Measurements from ENCODE around the gene SCN1A.
"Not testable (repeated sequence)": the region's sequence is repeated elsewhere in the genome, so short reads cannot be mapped to it uniquely, and the experiment has no call there.

Gene SCN1A

DNA sequence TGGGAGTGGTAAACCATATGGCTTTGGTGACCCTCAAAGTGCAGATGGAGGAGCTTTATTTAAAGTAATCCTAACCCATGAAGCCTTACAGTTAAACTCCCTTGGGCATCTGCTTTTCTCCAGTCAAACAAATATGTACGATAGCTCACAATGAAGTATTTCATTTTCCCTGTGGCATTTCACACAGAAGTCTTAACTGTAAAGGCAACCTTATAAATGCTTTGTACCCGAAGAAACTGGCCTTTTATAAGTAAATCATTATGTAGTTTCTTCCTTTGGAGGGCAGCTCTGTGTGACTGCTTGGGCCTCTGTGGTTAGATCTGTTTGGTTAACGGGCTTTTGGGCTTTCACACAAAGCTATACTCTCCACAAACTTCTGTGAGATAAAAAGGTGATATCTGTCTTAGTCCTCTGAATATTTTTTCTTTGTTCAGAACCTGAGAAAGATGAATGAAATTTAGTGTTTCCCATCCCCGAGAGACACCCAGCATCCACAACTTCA is 46.6 kb downstream of the SCN1A start:
- no peak for DNase-seq

DNA sequence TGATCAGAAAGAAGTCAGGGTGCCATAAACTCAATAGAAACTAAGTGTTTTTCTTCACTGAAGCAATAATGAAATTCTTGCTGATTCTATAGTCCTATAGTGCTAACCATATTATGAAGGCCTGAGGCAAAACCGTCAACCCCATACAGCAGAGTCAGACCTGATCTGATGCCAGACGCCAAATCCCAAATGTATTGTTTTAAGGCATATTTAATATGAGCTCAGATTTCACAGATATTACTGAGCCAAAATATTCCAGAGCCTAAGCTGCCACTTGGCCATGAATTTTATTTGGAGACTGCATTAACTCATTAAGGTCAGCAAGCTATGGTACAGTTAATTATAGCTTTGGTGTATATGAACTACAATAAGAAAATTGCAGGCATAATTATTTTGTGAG is 53.4 kb downstream of the SCN1A start:
- no peak for DNase-seq

- DNase-seq: no peak
These were observed 53.8 kb downstream of the SCN1A start for GRCh38 chr2:166074011-166074410.

- no peak for DNase-seq
These were observed 57.6 kb downstream of the SCN1A start for GRCh38 chr2:166070231-166070630.

GRCh38 chr2:166068981-166069380 is 58.8 kb downstream of the SCN1A start:
- DNase-seq: no peak

- no peak for DNase-seq
These were observed 60.6 kb downstream of the SCN1A start for GRCh38 chr2:166067229-166067628.

GRCh38 chr2:166060191-166060590 is 67.6 kb downstream of the SCN1A start:
- DNase-seq: no peak

GRCh38 chr2:166057370-166058164 is 70.3 kb downstream of the SCN1A start:
- no peak for DNase-seq

DNA sequence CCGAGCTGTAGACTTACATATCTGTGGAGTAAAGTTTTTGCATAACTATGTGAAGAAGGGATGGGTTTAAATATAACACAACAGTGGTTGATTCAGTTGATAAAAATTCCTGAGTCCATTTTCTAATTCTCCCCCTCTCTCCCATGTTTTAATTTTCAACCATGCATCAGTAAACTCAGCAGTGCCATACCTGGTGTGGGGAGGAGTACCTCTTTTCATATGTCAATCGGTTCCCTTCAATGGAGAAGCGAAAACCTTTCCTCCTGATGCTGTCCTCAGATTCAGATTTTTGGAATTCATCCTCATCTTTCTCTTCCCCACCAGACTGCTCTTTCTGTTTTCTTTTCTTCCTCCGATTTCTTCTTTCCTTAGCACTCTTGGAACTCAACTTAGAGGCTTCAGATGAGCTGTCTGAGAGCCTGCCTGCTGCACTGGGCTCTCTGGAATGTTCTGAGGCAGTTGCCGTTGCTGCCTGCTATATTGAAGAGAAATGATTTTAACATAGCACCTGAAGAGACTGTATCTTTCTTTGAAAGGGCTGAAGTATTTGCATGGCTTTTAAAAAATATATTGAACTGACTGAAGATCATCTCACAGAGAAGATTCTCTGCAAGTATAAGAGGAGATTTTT is 82.9 kb downstream of the SCN1A start:
- no peak for DNase-seq

DNA sequence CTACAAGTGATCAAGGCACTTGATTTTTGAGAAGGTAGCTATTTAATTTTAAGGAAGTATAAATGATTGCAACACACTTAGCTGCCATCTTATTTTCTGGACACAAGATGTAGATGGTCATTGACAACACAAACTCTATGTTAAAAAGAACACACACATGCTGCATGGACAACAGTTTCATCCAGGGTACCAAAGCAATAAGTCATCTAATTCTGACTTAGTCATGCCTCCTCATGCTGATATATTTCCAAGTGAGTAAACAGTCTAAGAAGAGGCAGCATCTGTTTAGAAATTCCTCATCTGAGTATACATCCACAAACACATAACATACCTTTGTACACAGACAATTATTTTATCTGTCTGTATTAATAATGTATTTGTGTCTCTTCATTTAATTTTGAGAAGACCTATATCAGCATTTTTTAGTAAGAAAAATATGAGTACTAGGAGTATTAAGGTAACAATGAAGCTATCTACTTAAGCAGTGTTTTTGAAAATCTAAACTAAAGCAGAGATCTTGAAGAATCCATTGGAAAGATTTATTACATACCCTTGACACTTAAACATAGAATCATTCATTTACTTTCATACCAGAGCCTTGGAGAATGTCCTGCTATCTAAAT is 84.9 kb downstream of the SCN1A start:
- no peak for DNase-seq

- DNase-seq: no peak
These were observed 85.5 kb downstream of the SCN1A start for GRCh38 chr2:166042356-166042755.

- no peak for DNase-seq
These were observed 86.2 kb downstream of the SCN1A start for GRCh38 chr2:166041613-166042012.

- DNase-seq: no peak
These were observed 95.5 kb downstream of the SCN1A start for GRCh38 chr2:166032361-166032760.

GRCh38 chr2:166031054-166031453 is 96.8 kb downstream of the SCN1A start:
- DNase-seq: no peak

DNA sequence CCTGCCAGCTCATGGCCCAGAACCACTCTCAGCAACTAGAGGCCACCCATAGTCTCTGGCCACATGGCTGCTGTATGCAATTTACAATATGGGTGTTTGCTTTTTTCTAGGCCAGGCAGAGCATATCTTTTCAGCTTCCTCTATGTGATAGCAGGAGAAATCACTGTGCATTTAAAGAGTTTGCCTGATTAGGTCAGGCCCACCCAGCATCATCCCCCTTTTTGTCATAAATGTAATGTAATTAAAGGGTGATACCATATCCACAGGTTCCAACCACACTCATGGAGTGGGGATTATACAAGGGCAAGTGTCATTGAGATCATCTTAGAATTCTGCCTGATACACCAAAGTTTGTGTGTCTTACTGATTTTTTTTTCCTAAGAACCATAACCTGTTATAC is 102.5 kb downstream of the SCN1A start:
- DNase-seq: no peak

- DNase-seq: no peak
These were observed 110.6 kb downstream of the SCN1A start for GRCh38 chr2:166017208-166017607.

DNA sequence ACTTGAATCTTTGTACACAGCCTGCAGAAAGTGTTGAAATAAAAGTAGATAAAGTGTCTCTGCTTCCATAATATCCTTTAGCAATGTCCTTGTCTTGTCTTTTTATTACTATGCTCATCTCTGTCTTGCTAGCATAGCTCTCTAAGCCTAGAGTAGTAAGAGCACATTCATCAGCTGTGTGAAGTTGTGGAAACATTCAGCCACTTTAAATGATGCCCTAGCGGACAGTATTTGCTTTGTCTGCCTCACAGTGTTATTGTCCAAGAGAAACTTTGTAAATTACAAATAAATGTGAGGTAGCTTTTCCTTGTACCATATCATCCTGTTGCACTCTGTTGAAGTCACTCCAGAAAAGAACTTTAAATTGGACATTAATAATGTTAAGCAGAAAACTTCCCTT is 113.9 kb downstream of the SCN1A start:
- DNase-seq: no peak

DNA sequence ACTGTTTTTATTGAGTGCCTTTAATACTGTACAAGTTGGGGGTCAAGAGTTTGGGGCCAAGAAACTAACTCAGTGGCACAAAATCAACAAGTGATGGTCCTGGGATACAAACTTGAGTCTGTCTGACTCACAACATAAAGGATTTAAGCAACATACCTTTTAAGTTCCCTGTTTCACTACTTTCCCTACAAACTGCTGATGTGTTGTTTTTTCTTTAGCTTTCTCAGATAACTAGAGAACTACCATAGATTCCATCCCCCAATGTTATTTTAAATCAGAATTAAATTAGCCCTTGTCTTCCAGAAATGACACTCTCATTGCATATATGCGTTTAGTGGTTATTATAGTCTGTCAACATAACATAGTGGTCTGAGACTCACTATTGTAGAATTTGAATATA is 116.2 kb downstream of the SCN1A start:
- no peak for DNase-seq

GRCh38 chr2:166000401-166000800 is 127.4 kb downstream of the SCN1A start:
- no peak for DNase-seq

- DNase-seq: no peak
These were observed 137.0 kb downstream of the SCN1A start for GRCh38 chr2:165990846-165991245.

DNA sequence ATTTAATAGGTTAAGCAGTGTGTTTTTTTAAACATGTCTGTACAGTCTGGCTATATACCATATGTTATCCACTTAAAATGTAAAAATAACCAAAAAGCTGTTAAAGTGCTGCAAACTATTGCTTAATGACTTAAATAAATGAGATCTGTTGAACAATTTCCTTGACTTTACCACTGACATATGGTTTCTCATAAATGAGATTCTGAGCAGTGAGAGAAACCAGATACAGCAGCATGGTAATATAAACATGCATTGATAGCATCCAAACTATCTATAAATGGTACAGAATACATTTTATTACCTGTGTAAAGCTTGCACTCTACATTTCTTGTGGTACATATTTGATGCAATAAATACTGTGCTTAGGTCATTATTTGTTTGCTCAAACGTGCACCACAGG is 138.0 kb downstream of the SCN1A start:
- DNase-seq: no peak

- no peak for DNase-seq
These were observed 142.7 kb downstream of the SCN1A start for GRCh38 chr2:165985120-165985519.

DNA sequence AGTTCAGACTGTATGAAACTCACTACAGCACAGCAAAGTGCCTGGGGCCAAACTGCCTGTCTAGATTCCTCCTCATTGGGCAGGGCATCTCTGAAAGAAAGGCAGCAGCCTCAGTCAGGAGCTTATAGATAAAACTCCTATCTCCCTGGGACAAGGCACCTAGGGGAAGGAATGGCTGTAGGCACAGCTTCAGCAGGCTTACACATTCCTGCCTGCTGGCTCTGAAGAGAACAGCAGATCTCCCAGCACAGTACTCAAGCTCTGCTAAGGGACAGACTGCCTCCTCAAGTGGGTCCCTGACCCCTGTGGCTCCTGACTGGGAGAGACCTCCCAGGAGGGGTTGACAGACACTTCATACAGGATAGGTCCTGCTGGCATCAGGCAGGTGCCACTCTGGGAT is 155.7 kb downstream of the SCN1A start:
- not testable (repeated sequence) for DNase-seq

DNA sequence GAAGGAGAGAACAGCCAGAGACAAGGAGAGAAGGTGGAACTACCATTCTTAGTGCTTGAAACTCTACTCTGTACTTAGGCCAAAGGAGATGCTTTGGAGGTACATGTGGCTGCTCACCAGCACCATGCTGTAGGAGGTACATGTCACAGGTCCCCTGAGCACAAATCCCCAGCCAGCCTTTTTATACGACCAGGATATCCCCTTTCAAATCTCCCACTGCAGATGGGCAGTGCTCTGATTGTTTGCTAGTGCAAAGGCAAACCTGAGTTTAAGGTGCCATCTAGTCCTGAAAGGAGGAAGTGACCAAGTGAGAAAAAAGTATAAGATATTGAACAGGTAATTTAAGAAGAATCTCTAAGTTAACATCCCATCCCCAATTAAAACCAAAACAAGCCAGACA is 157.2 kb downstream of the SCN1A start:
- no peak for DNase-seq
